Spleen (tissue), 7 donors: ENCODE measurements around the gene RAB3IL1.

Experiments
- POLR2A ChIP-seq, 3 donors: fragments of 450-650 bp; IDR thresholded peaks; one replicate each; pipeline ENCODE4 v1.5.1; 2017; ENCODE audit warnings: antibody characterized with exemption in 3 of 3, mild to moderate bottlenecking in 1 of 3
- TF ChIP-seq, protein P1 (sequence below), 11 experiments: fragments of 200-600 bp in 7 of 11; fragments of 450-650 bp in 4 of 11; sonication (generic) in 4 of 11; IDR thresholded peaks in 8 of 11; conservative IDR thresholded peaks in 3 of 11; 1 replicate in 7 of 11; 2 replicates in 4 of 11; pipeline versions ENCODE4 v1.4.0 to v1.8.0; 2016 to 2021; ENCODE audit warnings: antibody characterized with exemption in 11 of 11, inconsistent platforms in 4 of 11, mild to moderate bottlenecking in 1 of 11
- donor health status: DM: no; HTN: no; CAD: no; lungs with moderate emphysema.
- donor health status: DM: no; HTN: no; CAD: no.
- donor health status: DM: no; HTN: no; CAD: no.

DNA sequence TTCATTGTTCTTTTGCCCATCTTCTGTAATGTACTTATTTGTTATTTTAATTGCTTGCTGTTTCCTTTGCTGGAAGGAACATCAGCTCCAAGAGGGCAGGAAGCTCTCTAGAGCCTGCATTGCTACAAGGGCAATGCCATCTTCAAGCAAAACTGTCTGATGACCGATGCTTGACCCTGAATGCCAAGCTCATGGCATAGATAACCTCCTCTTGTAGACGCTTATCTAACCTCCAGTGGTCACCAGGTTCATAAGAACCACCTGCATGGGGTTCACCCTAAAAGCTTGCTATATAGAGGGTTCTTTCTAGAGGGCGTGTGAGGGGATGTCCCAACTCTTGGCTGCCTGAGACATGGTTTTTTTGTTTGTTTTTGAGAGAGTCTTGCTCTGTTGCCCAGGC, 42.5 kb downstream of the RAB3IL1 start:
- TF ChIP-seq, protein P1, sequence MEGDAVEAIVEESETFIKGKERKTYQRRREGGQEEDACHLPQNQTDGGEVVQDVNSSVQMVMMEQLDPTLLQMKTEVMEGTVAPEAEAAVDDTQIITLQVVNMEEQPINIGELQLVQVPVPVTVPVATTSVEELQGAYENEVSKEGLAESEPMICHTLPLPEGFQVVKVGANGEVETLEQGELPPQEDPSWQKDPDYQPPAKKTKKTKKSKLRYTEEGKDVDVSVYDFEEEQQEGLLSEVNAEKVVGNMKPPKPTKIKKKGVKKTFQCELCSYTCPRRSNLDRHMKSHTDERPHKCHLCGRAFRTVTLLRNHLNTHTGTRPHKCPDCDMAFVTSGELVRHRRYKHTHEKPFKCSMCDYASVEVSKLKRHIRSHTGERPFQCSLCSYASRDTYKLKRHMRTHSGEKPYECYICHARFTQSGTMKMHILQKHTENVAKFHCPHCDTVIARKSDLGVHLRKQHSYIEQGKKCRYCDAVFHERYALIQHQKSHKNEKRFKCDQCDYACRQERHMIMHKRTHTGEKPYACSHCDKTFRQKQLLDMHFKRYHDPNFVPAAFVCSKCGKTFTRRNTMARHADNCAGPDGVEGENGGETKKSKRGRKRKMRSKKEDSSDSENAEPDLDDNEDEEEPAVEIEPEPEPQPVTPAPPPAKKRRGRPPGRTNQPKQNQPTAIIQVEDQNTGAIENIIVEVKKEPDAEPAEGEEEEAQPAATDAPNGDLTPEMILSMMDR (IDR thresholded peaks at IDR 0.05 in 8 of 11, conservative IDR thresholded peaks at IDR 0.05 in 3 of 11) = no peak
- no peak for TF ChIP-seq POLR2A (IDR thresholded peaks at IDR 0.05)
